GM18499 (cell line): ENCODE data around the gene CDYL.

Experiments
- ATAC-seq: cut with Tn5 transposase; IDR thresholded peaks from one replicate; pipeline ENCODE4 v1.9.1; 2021; ENCODE audit warnings: moderate number of reproducible peaks; ENCODE audit not compliant: insufficient read depth, unreplicated experiment

CDYL gene

GRCh38 chr6:4929097-4929718 lies 153.0 kb downstream of the CDYL start:
- no peak for ATAC-seq

DNA sequence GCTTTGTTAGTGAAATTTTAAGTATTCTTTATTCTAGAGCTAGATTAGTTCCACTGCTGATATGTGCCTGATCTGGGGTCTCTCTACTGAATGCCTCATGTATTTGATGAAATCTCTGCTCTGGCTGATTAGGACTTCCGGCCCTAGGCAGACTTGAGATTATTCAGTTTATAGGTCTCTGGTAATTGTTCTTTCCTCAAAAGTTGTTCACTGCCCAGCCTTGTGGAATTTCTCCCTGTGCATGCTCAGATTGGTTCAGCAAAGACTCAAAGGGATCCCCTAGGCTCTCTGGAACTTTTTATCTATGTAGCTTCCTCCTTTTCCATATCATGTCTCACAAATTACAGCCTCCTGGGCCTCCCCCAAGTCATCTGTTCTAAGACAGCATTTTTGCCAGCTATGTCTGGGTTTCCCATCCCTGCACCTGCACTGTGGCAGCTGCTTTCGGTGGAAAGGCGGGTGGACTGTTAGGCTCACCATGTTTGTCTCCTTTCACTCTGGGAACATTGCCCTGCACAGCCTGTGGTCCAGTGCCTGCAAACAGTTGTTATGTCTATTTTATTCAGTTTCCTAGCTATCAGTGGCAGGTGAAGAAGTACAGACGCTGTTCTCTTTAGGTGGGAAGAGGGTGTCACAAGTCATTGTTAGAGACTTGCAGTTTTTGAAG lies 154.0 kb downstream of the CDYL start:
- no peak for ATAC-seq

GRCh38 chr6:4931530-4932227 lies 155.5 kb downstream of the CDYL start:
- no peak for ATAC-seq

GRCh38 chr6:4932228-4932903 lies 156.2 kb downstream of the CDYL start:
- no peak for ATAC-seq

DNA sequence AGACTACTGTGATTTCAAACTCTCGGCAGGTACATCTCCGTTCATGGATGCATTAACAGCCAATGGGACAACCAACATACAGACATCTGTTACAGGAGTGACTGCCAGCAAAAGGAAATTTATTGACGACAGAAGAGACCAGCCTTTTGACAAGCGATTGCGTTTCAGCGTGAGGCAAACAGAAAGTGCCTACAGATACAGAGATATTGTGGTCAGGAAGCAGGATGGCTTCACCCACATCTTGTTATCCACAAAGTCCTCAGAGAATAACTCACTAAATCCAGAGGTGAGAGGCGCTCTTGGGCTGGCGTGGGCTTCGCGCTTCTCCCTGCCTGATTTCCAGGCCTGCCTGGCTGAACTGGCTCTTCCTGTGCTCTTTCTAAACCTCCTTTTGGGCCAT lies 159.3 kb downstream of the CDYL start:
- ATAC-seq: no peak

GRCh38 chr6:4935975-4936680 lies 159.9 kb downstream of the CDYL start:
- no peak for ATAC-seq

DNA sequence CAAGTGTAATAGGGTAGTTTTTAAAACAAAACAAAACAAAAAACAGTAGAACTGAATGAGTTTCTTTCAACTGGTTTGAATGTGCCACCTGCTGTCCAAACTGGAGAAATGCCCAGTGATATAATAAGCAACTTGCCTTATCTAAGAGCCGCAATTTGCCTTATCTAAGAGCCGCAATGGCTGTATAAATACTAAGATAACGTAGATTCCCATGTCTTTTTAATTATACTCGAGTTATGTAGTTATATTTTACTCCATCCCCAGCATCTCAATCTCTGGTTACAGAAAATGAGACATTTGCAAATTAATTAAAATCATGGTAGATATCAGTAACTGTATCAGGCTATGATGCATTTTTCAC lies 160.5 kb downstream of the CDYL start:
- no peak for ATAC-seq

DNA sequence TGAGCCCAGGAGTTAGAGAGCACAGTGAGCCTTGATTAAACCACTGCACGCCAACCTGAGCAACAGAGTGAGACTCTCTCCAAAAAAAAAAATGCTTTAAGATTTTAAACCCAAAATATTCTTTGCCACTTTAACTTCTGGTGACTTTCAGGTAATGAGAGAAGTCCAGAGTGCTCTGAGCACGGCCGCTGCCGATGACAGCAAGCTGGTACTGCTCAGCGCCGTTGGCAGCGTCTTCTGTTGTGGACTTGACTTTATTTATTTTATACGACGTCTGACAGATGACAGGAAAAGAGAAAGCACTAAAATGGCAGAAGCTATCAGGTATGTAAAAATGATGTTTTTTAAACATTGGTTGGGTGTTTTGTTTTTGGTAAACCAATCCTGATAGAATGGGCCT lies 161.2 kb downstream of the CDYL start:
- no peak for ATAC-seq

GRCh38 chr6:4939241-4939640 lies 163.0 kb downstream of the CDYL start:
- no peak for ATAC-seq

GRCh38 chr6:4940416-4940815 lies 164.2 kb downstream of the CDYL start:
- ATAC-seq: no peak

GRCh38 chr6:4941782-4942672 lies 165.8 kb downstream of the CDYL start:
- no peak for ATAC-seq

GRCh38 chr6:4942673-4943009 lies 166.4 kb downstream of the CDYL start:
- no peak for ATAC-seq

DNA sequence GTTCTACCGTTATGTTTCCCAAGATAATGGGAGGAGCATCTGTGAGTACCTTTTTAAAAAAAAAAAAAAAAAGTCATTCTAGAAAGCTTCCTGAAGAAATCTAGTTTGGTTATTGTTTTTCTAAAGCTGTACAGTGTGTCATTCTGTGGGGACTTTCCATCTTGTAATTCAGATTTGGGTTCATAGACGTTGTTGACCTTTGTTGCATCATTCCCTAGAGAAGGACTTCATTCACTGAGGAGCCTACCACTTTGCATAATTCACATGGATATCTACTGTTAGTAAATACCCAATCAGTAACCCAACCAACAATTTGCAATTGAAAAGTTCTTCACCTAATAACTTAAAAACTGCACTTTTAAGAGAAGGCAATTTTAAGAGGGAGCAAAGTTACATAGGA lies 167.5 kb downstream of the CDYL start:
- no peak for ATAC-seq

DNA sequence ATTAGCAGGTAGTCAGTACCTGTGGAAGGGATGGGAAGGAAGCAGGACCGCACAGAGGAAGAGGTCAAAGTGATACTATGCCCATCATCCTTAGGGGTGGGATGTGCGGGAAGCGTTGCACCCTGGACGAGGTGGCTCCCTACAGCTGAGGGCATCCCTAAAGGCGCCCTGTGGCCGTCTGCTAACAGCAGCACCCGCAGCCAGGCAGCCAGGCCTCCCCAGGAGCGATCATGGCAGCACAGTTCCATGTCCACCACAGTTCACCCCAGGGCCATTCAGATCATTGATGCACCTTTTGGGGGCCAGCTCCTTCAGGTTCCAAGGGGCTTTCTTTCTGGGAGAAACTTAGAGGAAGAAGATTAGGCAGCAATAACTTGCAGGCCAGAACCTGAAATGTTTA lies 168.1 kb downstream of the CDYL start:
- ATAC-seq: no peak

- no peak for ATAC-seq
Observed at GRCh38 chr6:4946521-4946920, 170.3 kb downstream of the CDYL start.

- ATAC-seq: no peak
Observed at GRCh38 chr6:4947716-4948115, 171.5 kb downstream of the CDYL start.

- ATAC-seq: no peak
Observed at GRCh38 chr6:4948781-4949450, 172.7 kb downstream of the CDYL start.

DNA sequence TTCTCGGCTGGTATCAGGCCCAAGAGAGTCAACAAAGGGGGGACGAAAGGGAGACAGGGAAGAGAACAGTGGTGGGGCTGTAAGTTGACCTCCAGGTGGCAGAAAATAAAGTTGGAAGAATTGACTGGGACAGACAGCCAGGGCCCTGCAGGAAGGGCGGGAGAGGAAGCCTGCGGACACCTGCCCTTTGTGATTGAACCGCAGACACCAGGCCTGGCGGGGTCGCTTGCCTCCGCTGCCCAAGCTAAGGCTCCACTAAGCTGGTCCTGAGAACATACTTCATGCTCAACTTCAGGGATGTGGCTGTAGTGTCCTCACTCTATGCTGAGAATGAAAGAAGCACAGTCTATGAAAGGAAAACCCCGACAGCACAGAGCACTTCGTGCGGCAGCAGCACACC lies 173.9 kb downstream of the CDYL start:
- no peak for ATAC-seq

- ATAC-seq: no peak
Observed at GRCh38 chr6:4950836-4951533, 174.8 kb downstream of the CDYL start.
